ENCODE data around the gene BTG2. TPM values are rescaled to one million over a fixed set of nuclear protein-coding genes. Genes with fewer than 3 reads are reported as not detected.

Gene BTG2
- total RNA-seq, 1 experiment from 2014 or later, result 13.2 TPM

DNA sequence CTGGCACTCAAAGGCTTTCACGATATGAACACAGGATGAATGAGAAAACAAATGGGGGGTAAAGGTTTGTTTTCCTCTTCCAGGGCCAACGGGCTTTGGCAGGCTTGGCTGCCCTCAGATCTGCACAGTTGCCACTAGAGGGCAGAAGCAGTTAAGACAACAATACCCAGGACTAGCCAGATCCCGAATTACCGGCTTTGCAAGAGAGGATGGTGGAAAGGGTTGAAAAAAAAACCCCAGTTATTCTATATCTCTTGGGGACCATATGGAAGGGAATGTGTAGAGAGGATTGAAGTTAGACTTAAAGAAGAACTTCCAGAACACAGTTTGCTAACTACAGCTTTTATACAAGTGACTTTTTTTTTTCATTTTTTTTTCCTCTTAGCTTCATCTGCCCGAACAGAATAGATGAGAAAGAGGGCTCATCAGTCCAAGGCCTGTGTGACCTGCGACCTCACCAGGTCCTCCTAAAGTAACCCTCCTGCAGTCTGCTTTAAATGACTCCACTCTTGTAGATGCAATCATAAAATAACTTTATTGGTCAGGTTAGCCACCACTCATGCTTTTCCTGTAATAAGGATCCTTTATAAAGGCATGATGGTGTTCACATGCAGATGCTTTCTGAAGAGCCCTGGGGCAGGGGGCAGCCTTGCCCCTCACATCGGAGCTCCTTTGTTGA is 34.9 kb downstream of the BTG2 start:
- peak; percentile 77 for DNase-seq (ENCODE audit: low spot score)

DNA sequence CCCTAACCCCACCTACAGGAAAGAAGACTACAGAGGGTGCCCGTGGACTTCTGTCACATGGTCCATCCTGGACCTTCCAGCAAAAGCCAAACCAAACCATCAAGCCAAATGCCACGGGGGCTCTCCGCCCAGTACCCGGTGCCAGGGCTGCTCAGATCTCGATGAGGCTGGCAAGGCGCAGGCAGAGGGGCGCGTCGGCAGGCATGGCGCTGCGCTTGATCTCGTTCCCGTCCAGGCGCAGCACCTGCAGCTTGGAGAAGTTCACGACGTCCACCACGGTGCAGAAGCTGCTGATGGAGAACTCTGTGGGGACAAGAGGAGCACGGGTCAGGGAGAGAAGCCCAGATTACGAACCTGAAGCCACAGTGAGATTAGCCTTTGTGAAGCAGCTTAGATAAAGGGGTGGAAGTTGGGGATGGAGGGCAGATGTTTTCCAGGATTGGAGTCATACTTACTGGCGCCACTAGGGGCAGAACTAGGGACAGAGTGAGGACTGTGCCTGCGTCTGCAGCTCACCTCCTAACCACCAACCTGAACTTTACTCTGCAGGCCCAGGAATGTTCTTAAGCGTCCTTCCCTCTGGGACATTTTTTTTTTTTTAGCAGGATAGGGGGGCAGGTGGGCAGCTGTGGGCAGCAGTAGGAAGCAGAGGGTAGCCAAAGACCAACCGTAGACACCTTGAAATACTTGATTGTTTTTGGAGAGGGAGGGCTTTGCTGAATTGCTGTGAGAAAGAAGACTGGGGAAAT is 37.0 kb downstream of the BTG2 start:
- DNase-seq (ENCODE audit: low spot score), result peak; percentile 62

GRCh38 chr1:203343956-203344754 is 38.8 kb downstream of the BTG2 start:
- no peak for DNase-seq (ENCODE audit: low spot score)

- no peak for DNase-seq (ENCODE audit: low spot score)
These were observed 40.9 kb downstream of the BTG2 start for GRCh38 chr1:203346060-203346768.

DNA sequence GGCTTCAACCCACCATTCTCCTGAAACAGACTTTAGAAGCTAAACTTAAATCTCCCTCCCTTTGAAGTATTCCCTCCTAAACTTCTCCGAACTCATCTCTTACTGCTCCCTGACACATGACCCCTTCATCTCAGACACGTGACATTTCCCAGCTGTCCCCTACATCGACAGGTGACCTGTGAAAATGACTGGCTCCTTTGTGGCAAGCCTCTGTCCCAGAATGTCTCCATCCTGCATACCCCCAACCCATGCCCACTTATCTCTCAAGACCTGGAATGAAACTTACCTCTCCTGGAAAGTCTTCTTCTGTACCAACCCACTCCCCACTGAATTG is 41.4 kb downstream of the BTG2 start:
- no peak for DNase-seq (ENCODE audit: low spot score)

- no peak for DNase-seq (ENCODE audit: low spot score)
These were observed 43.8 kb downstream of the BTG2 start for GRCh38 chr1:203349166-203349565.

GRCh38 chr1:203349773-203350524 is 44.6 kb downstream of the BTG2 start:
- no peak for DNase-seq (ENCODE audit: low spot score)

DNA sequence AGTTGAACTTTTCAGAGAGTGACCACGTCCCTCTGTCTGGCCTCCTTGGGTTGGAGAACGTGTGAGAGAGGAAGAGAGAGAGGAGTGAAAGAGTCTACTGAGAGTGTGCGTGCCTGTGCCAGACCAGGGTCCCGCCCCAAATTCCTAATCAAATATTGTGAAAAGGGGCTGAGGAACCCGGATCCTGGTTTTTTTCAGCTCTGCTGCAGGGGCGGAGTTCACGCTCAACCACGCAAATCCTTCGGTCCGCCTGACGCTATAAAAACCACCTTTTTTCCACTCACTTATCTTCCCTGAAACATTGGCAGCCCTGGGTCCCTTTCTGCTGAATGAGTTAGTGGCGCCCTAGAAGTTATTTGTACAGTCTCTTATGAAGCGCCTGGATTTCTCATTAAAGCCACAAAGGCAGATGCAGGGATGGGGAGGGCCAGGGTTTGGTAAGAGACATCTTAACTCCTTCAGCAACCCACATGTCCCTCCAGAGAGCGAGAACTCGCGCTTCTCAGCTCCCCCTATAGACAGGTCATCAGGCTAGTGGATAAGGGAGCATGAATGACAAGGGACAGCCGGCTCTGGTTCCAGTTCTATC is 45.8 kb downstream of the BTG2 start, which contains the start of gene FMOD:
TSS of gene FMOD (minus strand) at position 86 of the 589 bp plus-strand sequence. CDS start 2,852 bp downstream, outside the sequence.
- no peak for DNase-seq (ENCODE audit: low spot score)

DNA sequence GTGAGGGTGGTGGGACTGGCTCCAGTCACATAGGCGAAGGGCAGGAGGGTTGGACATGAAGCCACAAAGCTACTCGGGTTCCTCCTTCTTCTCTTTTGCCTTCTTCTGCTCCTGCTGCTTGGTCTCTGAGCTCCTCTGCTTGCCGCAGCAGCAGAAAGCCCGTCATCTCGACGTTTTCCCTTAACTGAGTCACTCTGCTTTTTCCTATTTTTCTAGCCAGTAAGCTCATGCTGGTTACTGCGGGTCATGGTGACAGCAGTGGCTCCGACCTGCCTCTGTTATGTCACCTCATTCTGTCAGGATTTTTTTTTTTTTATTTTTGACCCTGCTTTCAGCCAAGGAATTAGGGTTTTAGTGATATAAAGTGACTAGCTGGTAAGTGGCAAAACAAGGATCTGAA is 48.2 kb downstream of the BTG2 start:
- DNase-seq (ENCODE audit: low spot score), result no peak

DNA sequence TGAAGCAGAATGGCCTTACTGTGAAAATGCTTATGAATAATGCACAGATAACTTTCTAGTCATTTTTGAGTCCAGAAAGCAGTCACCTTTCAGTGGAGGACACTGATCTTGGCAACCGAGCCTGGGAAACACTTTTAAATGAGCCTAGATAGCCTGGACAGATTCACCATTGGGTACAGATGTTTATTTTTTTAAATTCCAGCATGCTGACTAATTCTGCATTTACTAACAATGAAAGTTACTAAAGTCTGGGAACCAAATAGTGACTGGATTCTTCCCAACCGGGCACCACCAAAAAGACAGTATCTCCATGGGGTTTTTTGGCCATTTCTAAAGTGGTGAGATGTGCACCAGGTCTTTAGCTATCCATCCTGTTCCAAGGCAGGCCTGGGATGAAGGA is 48.9 kb downstream of the BTG2 start:
- peak; percentile 88 for DNase-seq (ENCODE audit: low spot score)

GRCh38 chr1:203359010-203359571 is 53.8 kb downstream of the BTG2 start:
- no peak for DNase-seq (ENCODE audit: low spot score)

Other genes starting within 250 kb of the BTG2 start
- not detected in 2 replicates for gene MYOG, start 219.5 kb upstream of the BTG2 start, total RNA-seq (2014; rRNA removed; shearing (Covaris generic))
- gene ADORA1, start 177.8 kb upstream of the BTG2 start, total RNA-seq (2014; rRNA removed; shearing (Covaris generic)), result 21.1 and 30.6 TPM in 2 replicates
- gene MYBPH, start 129.7 kb upstream of the BTG2 start, total RNA-seq (2014; rRNA removed; shearing (Covaris generic)), result 0.36 and 0.38 TPM in 2 replicates
- gene CHI3L1, start 118.8 kb upstream of the BTG2 start, total RNA-seq (2014; rRNA removed; shearing (Covaris generic)), result 0.24 and 3.3 TPM in 2 replicates
- gene CHIT1, start 75.8 kb upstream of the BTG2 start, total RNA-seq (2014; rRNA removed; shearing (Covaris generic)), result 0.14 TPM in 1 of 2 replicates, not detected in the other
- gene FMOD, start 45.6 kb downstream of the BTG2 start, total RNA-seq (2014; rRNA removed; shearing (Covaris generic)), result not detected in 2 replicates
- 0.07 TPM in 1 of 2 replicates, not detected in the other for gene PRELP, start 170.3 kb downstream of the BTG2 start, total RNA-seq (2014; rRNA removed; shearing (Covaris generic))
- gene OPTC, start 188.6 kb downstream of the BTG2 start, total RNA-seq (2014; rRNA removed; shearing (Covaris generic)), result not detected in 2 replicates